SU-DHL-6 (cell line): ENCODE results near the gene SLC16A12.
"Not testable (repeated sequence)": the region's sequence is repeated elsewhere in the genome, so short reads cannot be mapped to it uniquely, and the experiment has no call there.

Experiments
- CTCF ChIP-seq: fragments of 200-600 bp; sonication (generic); IDR thresholded peaks from one replicate; pipeline ENCODE4 v1.5.1; 2017; ENCODE audit warnings: antibody characterized with exemption, mild to moderate bottlenecking, low read length, moderate library complexity; ENCODE audit not compliant: insufficient read depth, poor library complexity, severe bottlenecking
- EZH2phosphoT487 ChIP-seq: fragments of 200-600 bp; sonication (generic), shearing (Covaris generic); conservative IDR thresholded peaks from 2 replicates; pipeline ENCODE4 v1.6.1; 2018; ENCODE audit warnings: mild to moderate bottlenecking, antibody characterized with exemption, low read length, moderate library complexity, mixed read lengths

- not testable (repeated sequence) for TF ChIP-seq CTCF, EZH2phosphoT487
Measured at GRCh38 chr10:89410551-89410950, 124.8 kb downstream of the SLC16A12 start.
